Measurements from ENCODE around the gene EZR. TPM values are rescaled to one million over a fixed set of nuclear protein-coding genes. Genes with fewer than 3 reads are reported as not detected.

The EZR gene
- total and polyA plus RNA-seq, 9 of the 15 experiments (the other 6 are each of a cell fraction or from before 2014, with no cell fraction given): 36.5 to 162 (median 104) TPM

DNA sequence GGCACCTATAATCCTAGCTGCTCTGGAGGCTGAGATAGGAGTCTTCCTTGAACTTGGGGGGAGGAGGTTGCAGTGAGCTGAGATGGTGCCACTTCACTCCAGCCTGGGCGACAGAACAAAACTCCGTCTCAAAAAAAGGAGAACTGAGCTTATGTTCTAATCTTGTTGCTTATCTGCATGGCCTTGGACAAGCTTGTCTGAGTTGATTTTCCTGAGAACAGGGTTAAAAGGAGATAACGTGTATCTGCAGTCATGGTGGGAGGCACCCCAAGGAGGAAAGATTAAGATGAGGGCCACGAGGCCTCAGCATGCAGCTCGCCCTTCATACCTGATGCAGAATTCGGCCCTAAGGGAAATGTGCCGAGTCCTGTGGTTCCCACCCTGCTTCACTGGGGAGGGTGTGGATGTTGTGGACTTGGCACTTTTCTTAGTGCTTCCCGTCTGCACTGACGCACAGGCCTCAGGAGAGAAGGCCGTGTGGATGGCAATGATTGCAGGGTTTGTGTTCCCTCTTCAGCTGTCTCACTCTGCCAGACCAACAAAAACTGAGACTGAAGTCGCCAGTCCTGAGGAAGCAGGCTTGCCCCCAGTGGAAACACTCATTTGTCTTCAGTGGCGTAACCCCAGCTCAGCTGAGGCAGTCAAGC is 56.3 kb downstream of the EZR start (continued):
- TF ChIP-seq, protein P1, sequence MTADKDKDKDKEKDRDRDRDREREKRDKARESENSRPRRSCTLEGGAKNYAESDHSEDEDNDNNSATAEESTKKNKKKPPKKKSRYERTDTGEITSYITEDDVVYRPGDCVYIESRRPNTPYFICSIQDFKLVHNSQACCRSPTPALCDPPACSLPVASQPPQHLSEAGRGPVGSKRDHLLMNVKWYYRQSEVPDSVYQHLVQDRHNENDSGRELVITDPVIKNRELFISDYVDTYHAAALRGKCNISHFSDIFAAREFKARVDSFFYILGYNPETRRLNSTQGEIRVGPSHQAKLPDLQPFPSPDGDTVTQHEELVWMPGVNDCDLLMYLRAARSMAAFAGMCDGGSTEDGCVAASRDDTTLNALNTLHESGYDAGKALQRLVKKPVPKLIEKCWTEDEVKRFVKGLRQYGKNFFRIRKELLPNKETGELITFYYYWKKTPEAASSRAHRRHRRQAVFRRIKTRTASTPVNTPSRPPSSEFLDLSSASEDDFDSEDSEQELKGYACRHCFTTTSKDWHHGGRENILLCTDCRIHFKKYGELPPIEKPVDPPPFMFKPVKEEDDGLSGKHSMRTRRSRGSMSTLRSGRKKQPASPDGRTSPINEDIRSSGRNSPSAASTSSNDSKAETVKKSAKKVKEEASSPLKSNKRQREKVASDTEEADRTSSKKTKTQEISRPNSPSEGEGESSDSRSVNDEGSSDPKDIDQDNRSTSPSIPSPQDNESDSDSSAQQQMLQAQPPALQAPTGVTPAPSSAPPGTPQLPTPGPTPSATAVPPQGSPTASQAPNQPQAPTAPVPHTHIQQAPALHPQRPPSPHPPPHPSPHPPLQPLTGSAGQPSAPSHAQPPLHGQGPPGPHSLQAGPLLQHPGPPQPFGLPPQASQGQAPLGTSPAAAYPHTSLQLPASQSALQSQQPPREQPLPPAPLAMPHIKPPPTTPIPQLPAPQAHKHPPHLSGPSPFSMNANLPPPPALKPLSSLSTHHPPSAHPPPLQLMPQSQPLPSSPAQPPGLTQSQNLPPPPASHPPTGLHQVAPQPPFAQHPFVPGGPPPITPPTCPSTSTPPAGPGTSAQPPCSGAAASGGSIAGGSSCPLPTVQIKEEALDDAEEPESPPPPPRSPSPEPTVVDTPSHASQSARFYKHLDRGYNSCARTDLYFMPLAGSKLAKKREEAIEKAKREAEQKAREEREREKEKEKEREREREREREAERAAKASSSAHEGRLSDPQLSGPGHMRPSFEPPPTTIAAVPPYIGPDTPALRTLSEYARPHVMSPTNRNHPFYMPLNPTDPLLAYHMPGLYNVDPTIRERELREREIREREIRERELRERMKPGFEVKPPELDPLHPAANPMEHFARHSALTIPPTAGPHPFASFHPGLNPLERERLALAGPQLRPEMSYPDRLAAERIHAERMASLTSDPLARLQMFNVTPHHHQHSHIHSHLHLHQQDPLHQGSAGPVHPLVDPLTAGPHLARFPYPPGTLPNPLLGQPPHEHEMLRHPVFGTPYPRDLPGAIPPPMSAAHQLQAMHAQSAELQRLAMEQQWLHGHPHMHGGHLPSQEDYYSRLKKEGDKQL (CRISPR knock-in tag; IDR thresholded peaks at IDR 0.05; ENCODE audit: borderline replicate concordance): no peak
- TF ChIP-seq ELF4 (CRISPR knock-in tag; IDR thresholded peaks at IDR 0.05): peak; percentile 72; the same call in 1 of the 2 replicates
- TF ChIP-seq PML (IDR thresholded peaks at IDR 0.05; ENCODE audit: low read length): peak; percentile 91
- TF ChIP-seq, protein P2, sequence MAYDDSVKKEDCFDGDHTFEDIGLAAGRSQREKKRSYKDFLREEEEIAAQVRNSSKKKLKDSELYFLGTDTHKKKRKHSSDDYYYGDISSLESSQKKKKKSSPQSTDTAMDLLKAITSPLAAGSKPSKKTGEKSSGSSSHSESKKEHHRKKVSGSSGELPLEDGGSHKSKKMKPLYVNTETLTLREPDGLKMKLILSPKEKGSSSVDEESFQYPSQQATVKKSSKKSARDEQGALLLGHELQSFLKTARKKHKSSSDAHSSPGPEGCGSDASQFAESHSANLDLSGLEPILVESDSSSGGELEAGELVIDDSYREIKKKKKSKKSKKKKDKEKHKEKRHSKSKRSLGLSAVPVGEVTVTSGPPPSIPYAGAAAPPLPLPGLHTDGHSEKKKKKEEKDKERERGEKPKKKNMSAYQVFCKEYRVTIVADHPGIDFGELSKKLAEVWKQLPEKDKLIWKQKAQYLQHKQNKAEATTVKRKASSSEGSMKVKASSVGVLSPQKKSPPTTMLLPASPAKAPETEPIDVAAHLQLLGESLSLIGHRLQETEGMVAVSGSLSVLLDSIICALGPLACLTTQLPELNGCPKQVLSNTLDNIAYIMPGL (CRISPR knock-in tag; IDR thresholded peaks at IDR 0.05): no peak
- TF ChIP-seq ESRRB (CRISPR knock-in tag; IDR thresholded peaks at IDR 0.05; ENCODE audit: borderline replicate concordance): no peak
- TF ChIP-seq BRD9 (IDR thresholded peaks at IDR 0.05; ENCODE audit: low read depth, partially characterized antibody): no peak
- TF ChIP-seq RBM22 (IDR thresholded peaks at IDR 0.05; ENCODE audit: low read depth, low read length, poor library complexity, severe bottlenecking): no peak
- no peak for TF ChIP-seq ATF1 (CRISPR knock-in tag; IDR thresholded peaks at IDR 0.05)
- peak; percentile 53 for TF ChIP-seq ATF1 (tag; IDR thresholded peaks at IDR 0.05)
- TF ChIP-seq, protein P3, sequence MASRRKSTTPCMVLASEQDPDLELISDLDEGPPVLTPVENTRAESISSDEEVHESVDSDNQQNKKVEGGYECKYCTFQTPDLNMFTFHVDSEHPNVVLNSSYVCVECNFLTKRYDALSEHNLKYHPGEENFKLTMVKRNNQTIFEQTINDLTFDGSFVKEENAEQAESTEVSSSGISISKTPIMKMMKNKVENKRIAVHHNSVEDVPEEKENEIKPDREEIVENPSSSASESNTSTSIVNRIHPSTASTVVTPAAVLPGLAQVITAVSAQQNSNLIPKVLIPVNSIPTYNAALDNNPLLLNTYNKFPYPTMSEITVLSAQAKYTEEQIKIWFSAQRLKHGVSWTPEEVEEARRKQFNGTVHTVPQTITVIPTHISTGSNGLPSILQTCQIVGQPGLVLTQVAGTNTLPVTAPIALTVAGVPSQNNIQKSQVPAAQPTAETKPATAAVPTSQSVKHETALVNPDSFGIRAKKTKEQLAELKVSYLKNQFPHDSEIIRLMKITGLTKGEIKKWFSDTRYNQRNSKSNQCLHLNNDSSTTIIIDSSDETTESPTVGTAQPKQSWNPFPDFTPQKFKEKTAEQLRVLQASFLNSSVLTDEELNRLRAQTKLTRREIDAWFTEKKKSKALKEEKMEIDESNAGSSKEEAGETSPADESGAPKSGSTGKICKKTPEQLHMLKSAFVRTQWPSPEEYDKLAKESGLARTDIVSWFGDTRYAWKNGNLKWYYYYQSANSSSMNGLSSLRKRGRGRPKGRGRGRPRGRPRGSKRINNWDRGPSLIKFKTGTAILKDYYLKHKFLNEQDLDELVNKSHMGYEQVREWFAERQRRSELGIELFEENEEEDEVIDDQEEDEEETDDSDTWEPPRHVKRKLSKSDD (conservative IDR thresholded peaks at IDR 0.05; ENCODE audit: low read length): no peak
- no peak for TF ChIP-seq GABPB2 (CRISPR knock-in tag; conservative IDR thresholded peaks at IDR 0.05)
- TF ChIP-seq, protein P4, sequence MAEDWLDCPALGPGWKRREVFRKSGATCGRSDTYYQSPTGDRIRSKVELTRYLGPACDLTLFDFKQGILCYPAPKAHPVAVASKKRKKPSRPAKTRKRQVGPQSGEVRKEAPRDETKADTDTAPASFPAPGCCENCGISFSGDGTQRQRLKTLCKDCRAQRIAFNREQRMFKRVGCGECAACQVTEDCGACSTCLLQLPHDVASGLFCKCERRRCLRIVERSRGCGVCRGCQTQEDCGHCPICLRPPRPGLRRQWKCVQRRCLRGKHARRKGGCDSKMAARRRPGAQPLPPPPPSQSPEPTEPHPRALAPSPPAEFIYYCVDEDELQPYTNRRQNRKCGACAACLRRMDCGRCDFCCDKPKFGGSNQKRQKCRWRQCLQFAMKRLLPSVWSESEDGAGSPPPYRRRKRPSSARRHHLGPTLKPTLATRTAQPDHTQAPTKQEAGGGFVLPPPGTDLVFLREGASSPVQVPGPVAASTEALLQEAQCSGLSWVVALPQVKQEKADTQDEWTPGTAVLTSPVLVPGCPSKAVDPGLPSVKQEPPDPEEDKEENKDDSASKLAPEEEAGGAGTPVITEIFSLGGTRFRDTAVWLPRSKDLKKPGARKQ (CRISPR knock-in tag; IDR thresholded peaks at IDR 0.05): no peak
- TF ChIP-seq ZSCAN32 (CRISPR knock-in tag; IDR thresholded peaks at IDR 0.05): no peak
- no peak for TF ChIP-seq CSDE1 (IDR thresholded peaks at IDR 0.05)
- TF ChIP-seq, protein P5, sequence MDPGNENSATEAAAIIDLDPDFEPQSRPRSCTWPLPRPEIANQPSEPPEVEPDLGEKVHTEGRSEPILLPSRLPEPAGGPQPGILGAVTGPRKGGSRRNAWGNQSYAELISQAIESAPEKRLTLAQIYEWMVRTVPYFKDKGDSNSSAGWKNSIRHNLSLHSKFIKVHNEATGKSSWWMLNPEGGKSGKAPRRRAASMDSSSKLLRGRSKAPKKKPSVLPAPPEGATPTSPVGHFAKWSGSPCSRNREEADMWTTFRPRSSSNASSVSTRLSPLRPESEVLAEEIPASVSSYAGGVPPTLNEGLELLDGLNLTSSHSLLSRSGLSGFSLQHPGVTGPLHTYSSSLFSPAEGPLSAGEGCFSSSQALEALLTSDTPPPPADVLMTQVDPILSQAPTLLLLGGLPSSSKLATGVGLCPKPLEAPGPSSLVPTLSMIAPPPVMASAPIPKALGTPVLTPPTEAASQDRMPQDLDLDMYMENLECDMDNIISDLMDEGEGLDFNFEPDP (CRISPR knock-in tag; IDR thresholded peaks at IDR 0.05): no peak
